ENCODE results near the gene HAUS7.

Gene HAUS7

DNA sequence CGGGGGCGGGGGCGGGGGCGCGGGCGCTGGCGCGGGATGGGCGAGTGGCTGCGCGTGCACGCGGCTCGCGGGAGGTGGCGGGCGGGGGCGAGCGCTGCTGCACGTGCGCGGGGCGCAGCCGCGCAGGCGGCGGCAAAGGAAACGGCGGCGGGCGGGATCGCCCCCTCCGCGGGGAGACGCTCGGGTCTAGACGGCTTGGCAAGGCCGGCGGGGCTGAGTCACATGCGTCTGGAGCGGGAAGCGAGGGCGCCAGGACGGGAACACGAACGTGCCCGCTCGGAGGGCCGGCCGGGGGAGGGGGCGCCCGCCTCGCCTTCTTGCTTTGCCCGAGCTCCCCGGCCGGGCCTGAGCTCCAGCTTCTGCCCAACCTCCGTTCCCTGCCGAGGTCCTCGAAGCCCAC lies 4.3 kb upstream of the HAUS7 start:
- H3K4me3 ChIP-seq (IDR thresholded peaks at IDR 0.05; ENCODE audit: insufficient read depth, low read depth, low read length) = no peak overlapping the region
- H4K20me1 ChIP-seq (ENCODE audit: insufficient read depth) = no peaks in the 10 kb centered on the region
- TF ChIP-seq, protein P1, sequence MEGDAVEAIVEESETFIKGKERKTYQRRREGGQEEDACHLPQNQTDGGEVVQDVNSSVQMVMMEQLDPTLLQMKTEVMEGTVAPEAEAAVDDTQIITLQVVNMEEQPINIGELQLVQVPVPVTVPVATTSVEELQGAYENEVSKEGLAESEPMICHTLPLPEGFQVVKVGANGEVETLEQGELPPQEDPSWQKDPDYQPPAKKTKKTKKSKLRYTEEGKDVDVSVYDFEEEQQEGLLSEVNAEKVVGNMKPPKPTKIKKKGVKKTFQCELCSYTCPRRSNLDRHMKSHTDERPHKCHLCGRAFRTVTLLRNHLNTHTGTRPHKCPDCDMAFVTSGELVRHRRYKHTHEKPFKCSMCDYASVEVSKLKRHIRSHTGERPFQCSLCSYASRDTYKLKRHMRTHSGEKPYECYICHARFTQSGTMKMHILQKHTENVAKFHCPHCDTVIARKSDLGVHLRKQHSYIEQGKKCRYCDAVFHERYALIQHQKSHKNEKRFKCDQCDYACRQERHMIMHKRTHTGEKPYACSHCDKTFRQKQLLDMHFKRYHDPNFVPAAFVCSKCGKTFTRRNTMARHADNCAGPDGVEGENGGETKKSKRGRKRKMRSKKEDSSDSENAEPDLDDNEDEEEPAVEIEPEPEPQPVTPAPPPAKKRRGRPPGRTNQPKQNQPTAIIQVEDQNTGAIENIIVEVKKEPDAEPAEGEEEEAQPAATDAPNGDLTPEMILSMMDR (conservative IDR thresholded peaks at IDR 0.05; ENCODE audit: low read depth, low read length) = no peak
- no peak overlapping the region for H3K4me2 ChIP-seq
- H3K9ac ChIP-seq = no peak overlapping the region
- peaks cover 11% of the 10 kb centered on the region; the same call in 1 of the 2 replicates for H3K27me3 ChIP-seq (ENCODE audit: insufficient read depth, low read depth)
- H3K36me3 ChIP-seq (ENCODE audit: insufficient read depth) = no peaks in the 10 kb centered on the region
- H3K79me2 ChIP-seq (ENCODE audit: insufficient read depth, low read depth) = no peaks in the 10 kb centered on the region; the same call in 1 of the 2 replicates
- H2AFZ ChIP-seq (ENCODE audit: low read depth) = no peak overlapping the region
- no peak overlapping the region for H3K27ac ChIP-seq
- H3K4me1 ChIP-seq (ENCODE audit: low read depth, poor library complexity, severe bottlenecking) = no peaks in the 10 kb centered on the region

DNA sequence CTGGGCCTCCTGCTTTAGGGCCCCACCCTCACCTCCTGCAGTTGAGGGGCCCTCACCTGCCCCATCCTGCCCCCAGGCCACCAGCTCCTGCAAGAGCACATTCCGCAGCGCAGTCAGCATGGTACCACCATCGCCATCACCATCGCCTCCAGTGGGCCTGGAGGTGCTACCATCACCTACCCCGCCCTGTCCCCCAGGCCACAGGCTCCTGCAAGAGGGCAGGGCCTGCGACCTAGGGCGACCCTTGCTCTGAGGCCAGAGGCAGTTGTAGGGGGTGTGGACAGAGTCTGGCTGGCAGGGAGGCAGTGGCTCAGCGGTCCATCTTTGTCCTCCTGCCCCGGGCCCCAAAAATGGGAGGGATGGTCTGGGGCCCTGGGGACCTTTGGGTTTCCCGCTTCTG lies 3.9 kb upstream of the HAUS7 start:
- TF ChIP-seq, protein P1 (conservative IDR thresholded peaks at IDR 0.05; ENCODE audit: low read depth, low read length) = no peak
- Histone ChIP-seq H3K79me2 (ENCODE audit: insufficient read depth, low read depth) (no peaks in the 10 kb centered on the region; the same call in 1 of the 2 replicates), H3K4me2 (no peak overlapping the region), H3K4me1 (ENCODE audit: low read depth, poor library complexity, severe bottlenecking) (no peaks in the 10 kb centered on the region), H4K20me1 (ENCODE audit: insufficient read depth) (no peaks in the 10 kb centered on the region), H3K27me3 (ENCODE audit: insufficient read depth, low read depth) (peaks cover 11% of the 10 kb centered on the region; the same call in 1 of the 2 replicates), H3K36me3 (ENCODE audit: insufficient read depth) (no peaks in the 10 kb centered on the region), H3K4me3 (IDR thresholded peaks at IDR 0.05; ENCODE audit: insufficient read depth, low read depth, low read length) (no peak overlapping the region), H3K9ac (no peak overlapping the region), H3K27ac (no peak overlapping the region), H2AFZ (ENCODE audit: low read depth) (no peak overlapping the region)

DNA sequence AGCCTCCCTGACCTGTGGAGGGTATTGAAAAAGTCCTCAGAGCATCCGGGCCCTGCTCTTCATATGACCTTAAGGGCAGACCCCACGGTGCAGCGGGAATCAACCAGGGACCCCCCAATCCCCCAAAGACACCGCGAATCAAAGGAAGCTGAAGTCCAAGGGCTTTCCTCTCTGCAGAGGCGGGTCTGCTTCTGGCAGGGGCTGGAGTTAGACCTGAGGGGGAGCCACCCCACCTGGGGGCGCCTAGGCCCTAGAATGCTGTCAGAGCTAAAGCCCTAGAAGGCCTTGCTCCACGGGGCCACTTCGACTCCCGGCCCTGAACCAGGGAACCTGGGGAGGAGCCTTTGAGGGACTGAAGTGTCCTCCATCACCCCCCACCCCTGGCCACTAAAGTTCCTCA lies 2.8 kb upstream of the HAUS7 start:
- no peaks in the 10 kb centered on the region for H3K36me3 ChIP-seq (ENCODE audit: insufficient read depth)
- no peak overlapping the region for H3K27ac ChIP-seq
- no peak overlapping the region for H3K4me2 ChIP-seq
- peaks cover 8% of the 10 kb centered on the region; the same call in 1 of the 2 replicates for H3K27me3 ChIP-seq (ENCODE audit: insufficient read depth, low read depth)
- H3K9ac ChIP-seq = no peak overlapping the region
- H3K79me2 ChIP-seq (ENCODE audit: insufficient read depth, low read depth) = no peaks in the 10 kb centered on the region; the same call in 1 of the 2 replicates
- H3K4me1 ChIP-seq (ENCODE audit: low read depth, poor library complexity, severe bottlenecking) = no peaks in the 10 kb centered on the region
- no peaks in the 10 kb centered on the region for H4K20me1 ChIP-seq (ENCODE audit: insufficient read depth)
- no peak overlapping the region for H2AFZ ChIP-seq (ENCODE audit: low read depth)
- TF ChIP-seq, protein P1 (conservative IDR thresholded peaks at IDR 0.05; ENCODE audit: low read depth, low read length) = no peak
- no peak overlapping the region for H3K4me3 ChIP-seq (IDR thresholded peaks at IDR 0.05; ENCODE audit: insufficient read depth, low read depth, low read length)

DNA sequence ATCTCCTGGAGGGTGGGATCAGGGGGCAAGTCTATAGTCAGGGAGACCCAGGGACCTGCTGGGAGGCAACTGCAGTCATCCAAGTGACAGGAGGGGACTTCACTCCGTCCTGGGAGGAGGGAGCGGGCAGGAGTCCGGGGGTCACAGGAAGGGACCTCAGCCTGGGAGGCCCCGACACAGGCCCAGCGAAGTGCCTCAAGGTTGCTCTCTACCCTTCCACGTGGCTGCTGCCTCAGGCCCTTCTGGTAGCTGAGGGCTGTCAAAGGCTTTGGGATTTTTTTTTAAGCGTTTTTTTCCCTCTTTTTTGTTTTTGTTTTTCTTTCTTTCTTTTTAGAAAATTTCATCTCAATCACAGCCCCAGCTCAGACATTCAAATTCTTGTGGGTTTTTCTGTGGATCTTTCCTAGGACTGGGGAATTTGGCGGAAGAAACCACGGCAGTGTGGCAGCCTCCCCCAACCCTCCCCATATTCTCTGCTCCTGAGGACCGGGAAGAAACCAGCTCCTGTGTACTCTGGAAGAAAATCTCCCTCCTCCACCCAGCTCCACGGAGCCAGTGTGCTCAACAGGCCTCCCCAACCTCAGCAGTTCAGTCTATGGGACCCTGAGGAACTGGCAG lies 1.4 kb upstream of the HAUS7 start:
- TF ChIP-seq, protein P1 (conservative IDR thresholded peaks at IDR 0.05; ENCODE audit: low read depth, low read length) = no peak
- Histone ChIP-seq H3K27ac (no peak overlapping the region), H3K4me2 (no peak overlapping the region), H3K4me1 (ENCODE audit: low read depth, poor library complexity, severe bottlenecking) (no peaks in the 10 kb centered on the region), H3K9ac (no peak overlapping the region), H3K4me3 (IDR thresholded peaks at IDR 0.05; ENCODE audit: insufficient read depth, low read depth, low read length) (no peak overlapping the region), H3K27me3 (ENCODE audit: insufficient read depth, low read depth) (peaks cover 8% of the 10 kb centered on the region; the same call in 1 of the 2 replicates), H3K79me2 (ENCODE audit: insufficient read depth, low read depth) (no peaks in the 10 kb centered on the region; the same call in 1 of the 2 replicates), H2AFZ (ENCODE audit: low read depth) (no peak overlapping the region), H4K20me1 (ENCODE audit: insufficient read depth) (no peaks in the 10 kb centered on the region), H3K36me3 (ENCODE audit: insufficient read depth) (no peaks in the 10 kb centered on the region)

Data from KMS-11 (cell line).